M059J (cell line): ENCODE data around the gene FLACC1. TPM values are rescaled to one million over a fixed set of nuclear protein-coding genes. Genes with fewer than 3 reads are reported as not detected.
"Not testable (repeated sequence)": the region's sequence is repeated elsewhere in the genome, so short reads cannot be mapped to it uniquely, and the experiment has no call there.

Experiments used
- DNase-seq: peaks from one replicate; pipeline ENCODE4 v3.0.0-alpha.2; 2012; ENCODE audit warnings: low read depth
- total RNA-seq: library from RNA; depleted of rRNA; stranded (reverse); fragments of >200 nt; shearing (Covaris generic); gene quantifications from 2 replicates; pipeline ENCODE4 v1.2.3, GENCODE V29; 2014

Gene FLACC1
- total RNA-seq, 1 experiment from 2014 or later: 0.27 TPM

DNA sequence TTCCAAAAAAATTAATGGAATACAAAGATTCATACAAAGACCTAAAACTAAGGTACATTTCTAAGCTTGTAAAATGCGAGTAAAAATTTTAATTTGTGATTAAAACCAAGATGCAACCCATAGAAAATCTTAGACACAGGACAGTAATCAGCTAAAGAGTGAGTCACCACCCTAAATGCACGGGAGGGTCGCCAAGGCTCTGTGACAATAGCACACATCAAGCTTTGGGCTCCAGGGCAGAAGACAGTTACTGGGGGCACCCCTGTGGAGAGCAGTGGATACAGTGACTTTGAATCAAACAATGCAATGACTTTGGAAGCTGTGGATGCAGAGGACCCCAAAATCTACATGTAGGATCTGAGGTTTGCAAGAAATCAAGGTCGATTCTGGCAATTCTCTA is 7.5 kb downstream of the FLACC1 start:
- DNase-seq: peak; percentile 29

DNA sequence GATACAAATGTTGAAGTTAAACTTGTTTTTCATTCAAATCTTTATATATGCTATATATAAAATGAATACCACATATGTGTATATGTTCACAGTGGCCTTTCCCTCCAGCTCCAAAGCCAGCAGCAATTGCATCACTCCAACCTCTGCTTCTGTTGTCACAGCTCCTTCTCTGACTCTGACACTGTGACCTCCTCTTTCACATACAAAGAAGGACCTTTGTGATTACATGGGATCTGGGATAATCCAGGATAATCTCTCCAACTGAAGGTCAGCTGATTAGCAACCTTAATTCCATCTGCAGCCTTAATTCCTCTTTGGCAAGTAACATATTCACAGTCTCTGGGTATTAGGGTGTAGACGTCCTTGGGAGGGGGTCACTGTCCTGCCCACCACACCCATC is 8.4 kb downstream of the FLACC1 start:
- no peak for DNase-seq

DNA sequence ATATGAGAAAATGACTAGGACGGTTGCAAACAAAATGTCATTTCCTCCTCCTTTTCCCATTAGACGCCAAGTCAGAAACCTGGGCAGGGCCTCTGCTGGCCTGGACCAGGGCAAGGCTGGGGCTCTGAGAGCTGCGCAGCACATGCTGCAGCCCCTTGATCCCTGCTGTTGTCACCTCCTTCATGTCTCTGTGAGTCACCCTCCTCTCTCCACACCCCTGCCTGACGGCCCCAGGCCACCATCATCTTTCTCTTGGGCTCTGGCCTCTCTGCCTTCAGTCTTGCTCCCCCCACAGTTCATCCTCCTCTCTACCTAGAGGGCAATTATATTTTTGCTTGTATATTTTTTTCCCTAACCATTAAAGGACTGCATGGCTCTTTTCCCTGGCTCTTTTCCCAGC is 10.0 kb downstream of the FLACC1 start:
- DNase-seq: peak; percentile 18

DNA sequence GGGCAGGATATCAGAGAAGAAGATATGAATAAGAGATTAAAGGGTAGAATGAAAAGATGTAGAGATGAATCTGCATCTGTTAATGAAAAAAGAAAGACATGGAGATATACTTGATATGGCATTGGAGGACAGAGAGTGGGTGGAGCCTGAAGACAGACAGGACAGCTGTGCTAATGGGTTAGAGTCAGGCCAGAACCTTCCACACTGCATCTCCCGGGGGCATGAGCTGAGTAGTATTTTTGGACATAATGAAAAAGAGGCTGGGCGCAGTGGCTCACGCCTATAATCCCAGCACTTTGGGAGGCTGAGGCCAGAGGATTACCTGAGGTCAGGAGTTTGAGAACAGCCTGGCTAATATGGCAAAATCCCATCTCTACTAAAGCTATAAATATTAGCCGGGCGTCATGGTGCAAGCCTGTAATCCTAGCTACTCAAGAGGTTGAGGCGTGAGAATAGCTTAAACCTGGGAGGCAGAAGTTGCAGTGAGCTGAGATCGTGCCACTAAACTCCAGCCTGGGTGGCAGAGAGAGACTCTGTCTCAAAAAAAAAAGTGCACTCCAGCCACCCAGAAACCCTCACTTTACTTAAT is 11.4 kb downstream of the FLACC1 start:
- DNase-seq: no peak

DNA sequence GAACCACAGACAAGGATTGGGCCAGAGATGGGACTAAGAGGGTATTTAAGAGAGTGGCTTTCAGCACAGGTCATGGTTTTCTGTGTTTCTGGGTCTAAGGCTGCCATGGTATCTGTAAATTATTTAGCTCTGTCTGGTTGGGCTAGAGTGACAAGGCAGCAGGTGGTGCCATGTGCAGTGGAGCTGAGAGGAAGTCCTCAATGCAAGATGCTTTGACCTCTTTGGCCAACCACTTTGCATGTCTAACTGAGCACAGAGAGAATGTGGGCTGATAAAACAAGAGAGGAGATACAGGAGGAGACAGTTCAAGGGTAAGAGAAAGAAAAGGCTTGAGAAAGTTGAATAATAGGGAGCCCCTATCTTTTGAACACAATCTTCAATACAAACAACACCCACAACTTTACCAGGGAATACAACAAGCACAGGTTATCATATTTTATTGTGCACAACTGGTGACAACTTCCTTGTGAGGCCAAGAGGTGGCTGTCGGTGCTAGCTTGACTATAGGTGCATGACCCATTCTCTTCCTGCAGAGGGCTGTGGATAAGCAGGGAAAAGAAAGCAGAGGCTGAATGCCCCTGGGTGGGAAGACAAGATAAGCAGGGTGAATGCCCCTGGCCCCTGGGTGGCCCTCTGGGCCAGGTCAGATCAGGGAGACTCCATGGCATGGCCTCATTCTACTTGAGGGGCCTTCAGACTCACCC is 12.3 kb downstream of the FLACC1 start:
- DNase-seq: no peak

DNA sequence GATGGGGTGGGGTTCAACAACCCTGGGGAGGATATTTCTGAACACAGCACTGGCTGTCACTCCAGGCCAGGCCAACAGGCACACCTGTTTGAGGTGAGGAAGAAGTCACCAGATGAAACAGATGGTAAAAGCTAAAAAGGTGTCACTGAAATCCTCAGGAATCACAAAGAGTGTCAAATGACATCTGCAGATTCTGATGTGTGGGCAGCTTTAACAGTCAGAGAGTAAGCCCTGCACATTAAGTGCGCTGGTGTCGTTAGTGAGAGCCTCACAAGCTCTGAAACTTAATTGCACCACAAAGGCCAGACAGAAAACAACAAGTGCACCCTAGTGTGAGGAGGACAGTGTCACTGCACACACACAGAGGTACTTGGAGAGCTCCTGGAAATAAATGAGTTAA is 13.6 kb downstream of the FLACC1 start:
- no peak for DNase-seq

DNA sequence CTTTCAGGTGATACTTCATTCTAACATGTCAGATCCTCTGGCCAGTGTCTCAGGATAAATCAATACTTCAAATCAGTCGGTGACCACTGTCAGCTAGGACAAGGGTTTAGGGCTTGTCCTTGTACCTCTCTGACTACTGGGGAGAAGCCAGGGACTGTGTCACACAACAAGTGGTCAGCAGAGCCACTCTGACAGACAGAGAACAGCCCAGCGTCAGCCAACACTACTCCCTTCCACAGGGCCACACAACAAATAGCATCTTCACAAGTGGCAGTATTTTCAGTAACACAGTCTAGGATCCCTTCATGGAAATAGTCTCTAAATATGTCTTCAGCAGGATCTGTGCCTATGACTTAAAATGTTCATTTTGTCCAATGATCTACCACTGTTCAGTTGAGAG is 14.2 kb downstream of the FLACC1 start:
- DNase-seq: no peak

DNA sequence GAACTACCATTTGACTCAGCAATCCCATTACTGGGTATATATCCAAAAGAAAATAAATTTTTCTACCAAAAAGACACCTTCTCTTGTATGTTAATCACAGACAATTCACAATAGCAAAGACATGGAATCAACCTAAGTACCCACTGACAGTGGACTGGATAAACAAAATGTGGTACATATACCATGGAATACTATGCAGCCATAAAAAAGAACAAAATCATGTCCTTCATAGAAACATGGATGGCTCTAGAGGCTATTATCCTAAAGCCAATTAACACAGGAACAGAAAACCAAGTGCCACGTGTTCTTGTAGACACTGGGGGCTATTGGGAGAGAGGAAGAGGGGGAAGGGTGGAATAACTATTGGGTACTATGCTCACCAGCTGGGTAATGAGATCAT is 27.7 kb downstream of the FLACC1 start:
- DNase-seq: no peak

DNA sequence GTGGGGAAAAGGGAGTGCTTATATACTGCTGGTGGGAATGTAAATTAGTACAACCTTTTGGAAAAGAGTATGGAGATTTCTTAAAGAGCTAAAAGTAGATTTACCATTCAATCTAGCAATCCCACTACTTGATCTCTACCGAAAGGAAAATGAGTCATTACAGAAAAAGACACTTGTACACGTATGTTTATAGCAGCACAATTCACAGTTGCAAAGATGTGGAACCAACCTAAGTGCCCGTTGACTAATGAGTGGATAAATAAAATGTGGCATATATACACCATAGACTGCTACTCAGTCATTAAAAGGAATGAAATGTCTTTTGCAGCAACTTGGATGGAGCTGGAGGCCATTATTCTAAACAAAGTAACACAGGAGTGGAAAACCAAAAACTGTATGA is 29.5 kb downstream of the FLACC1 start:
- peak; percentile 60 for DNase-seq

DNA sequence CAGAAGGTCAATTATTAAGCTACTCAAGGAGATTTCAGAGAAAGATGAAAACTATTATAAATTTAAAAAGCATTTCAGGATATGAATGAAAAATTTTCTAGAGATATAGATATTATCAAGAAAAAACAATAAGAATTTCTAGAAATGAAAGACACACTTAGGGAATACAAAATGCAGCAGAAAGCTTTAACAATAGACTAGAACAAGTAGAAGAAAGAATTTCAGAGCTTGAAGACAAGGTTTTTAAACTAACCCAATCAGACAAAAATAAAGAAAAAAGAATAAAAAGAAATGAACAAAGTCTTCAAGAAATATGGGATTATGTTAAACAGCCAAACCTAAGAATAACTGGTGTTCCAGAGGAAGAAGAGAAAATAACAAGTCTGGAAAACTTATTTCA is 34.4 kb downstream of the FLACC1 start:
- no peak for DNase-seq

DNA sequence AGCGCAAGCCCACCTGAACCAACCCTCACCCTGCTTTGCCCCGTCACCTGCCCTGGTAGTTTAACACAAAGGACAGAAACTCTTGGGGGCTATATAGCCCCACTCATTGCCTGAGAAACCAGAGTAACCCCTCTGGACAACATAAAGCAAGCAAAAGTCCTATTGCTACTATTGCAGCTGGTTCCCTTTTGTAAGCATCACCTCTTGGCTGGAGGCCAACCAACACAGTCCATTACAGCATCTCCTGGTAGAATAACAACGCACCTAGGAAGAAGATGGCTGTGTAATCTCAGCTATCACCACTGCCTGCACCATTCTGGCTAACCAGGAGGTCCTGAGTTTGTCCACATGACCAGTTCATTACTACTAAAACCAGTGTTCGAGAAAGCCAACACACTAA is 36.4 kb downstream of the FLACC1 start:
- no peak for DNase-seq

DNA sequence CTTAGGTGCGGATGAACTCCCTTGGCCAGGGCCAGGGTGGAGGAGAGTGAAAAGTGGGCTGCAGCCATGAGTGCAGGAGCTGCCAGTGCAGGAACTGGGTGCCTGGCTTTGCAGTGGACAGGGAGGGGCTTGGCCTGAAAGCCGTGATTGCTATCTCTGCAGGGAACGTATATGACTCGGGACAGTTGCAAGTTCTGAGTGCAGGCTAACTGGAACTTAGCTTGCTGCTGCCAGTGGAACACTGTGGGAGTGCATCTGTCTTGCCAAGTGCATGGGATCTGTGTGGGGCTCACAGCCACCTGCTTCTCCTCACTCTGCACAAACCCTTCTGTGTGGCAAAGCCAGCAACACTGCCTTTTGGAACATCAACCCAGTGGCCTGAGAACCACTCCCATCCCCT is 36.9 kb downstream of the FLACC1 start:
- DNase-seq: no peak

DNA sequence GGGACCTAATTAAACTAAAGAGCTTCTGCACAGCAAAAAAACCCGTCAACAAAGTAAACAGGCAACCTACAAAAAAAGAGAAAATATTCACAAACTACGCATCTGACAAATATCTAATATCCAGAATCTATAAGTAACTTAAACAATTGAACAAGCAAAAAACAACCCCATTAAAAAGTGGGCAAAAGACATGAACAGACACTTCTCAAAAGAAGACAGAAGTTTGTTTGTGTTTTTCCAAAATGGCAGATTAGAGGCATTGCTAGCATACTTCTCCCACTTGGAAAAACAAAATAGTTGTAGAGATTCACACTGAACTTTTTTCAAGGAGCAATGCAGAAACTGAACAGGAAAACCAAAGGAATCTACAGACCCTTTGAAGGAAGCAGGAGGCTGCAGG is 37.6 kb downstream of the FLACC1 start:
- no peak for DNase-seq

DNA sequence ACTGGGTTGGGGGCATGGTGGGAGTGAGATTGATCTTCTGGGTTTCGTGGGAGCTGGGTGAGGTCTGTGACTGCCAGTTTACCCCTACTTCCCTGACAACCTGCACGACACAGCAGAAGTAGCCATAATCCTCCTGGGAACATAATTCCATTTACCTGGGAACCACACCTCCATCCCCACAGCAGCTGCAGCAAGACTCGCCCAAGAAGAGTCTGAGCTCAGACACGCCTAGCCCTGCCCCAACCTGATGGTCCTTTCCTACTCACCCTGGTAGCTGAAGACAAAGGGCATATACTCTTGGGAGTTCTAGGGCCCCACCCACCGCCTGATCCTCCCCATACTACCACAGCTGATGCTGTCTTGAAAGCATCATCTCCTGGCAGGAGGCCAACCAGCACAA is 43.8 kb downstream of the FLACC1 start:
- DNase-seq: no peak

DNA sequence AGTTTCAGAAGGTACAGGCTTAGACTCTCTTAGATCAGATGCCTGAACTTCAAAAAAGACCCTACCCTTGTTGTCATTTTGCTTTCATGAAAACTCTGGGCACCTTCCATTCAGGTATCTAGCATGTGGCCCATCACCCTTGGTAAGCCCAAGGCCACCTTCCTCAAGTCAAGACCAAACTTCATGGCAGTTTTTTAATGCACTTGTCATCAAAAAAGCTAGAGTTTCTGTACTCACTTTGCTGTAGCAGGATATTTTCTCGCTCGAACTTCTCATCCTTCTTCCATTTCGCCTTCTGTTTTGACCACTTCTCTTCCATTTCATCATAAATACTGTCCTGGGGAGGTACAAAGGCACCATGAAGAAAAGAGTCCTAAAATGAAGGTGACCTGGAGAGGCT is 48.2 kb downstream of the FLACC1 start:
- no peak for DNase-seq

DNA sequence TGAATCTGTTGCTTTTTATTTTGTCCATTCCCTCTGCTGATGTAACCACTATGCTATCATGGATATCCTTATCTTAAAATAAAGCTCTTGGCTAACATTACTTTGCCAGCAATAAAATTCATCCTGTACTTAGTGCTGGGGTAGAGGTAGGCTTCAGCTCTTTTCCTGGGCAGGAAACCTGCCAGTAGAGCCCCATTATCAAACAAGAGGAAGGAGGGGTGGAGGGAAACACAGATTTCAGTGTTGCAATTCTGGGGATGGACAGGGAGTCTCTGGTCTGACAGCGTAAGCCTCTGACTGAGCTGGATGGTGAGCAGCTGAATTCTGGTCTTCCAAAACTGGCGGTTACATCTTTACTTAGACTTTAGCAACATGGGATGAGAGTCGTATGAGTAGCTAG is 49.3 kb downstream of the FLACC1 start:
- DNase-seq: no peak

DNA sequence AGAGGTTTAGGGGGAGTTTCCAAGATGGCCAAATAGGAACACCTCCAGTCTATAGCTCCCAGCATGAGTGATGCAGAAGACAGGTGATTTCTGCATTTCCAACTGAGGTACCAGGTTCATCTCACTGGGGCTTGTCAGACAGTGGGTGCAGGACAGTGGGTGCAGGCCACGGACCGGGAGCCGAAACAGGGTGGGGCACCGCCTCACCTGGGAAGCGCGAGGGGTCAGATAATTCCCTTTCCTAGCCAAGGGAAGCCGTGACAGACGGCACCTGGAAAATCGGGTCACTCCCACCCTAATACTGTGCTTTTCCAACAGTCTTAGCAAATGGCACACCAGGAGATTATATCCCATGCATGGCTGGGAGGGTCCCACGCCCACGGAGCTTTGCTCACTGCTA is 57.2 kb downstream of the FLACC1 start:
- not testable (repeated sequence) for DNase-seq

DNA sequence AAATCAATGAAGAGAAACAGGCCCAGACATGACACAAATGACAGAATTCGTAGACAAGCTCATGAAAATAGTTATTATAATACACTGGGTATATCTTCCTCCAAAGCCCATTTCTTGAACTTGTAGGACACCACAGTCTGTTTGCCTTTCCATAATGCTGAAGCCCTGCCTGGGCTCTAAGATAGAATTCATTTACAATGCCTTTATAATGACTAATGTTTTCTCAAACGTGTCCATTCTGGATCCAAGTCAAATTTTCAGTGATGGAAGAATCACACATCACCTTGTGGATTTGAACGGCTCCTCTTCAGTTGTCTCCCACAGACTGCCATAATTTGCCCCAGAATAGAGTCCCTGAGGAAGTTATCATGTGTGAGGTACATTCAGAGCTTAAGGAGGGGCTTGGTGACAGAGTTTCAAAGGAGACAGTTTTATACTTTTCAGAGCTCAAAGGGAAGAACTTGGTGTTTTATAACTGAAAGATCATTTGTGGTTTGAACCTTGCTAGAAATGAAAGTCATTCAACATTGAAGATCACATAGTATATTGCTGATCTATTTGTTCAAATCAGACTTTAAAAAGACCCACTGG is 58.6 kb downstream of the FLACC1 start:
- DNase-seq: peak; percentile 35

DNA sequence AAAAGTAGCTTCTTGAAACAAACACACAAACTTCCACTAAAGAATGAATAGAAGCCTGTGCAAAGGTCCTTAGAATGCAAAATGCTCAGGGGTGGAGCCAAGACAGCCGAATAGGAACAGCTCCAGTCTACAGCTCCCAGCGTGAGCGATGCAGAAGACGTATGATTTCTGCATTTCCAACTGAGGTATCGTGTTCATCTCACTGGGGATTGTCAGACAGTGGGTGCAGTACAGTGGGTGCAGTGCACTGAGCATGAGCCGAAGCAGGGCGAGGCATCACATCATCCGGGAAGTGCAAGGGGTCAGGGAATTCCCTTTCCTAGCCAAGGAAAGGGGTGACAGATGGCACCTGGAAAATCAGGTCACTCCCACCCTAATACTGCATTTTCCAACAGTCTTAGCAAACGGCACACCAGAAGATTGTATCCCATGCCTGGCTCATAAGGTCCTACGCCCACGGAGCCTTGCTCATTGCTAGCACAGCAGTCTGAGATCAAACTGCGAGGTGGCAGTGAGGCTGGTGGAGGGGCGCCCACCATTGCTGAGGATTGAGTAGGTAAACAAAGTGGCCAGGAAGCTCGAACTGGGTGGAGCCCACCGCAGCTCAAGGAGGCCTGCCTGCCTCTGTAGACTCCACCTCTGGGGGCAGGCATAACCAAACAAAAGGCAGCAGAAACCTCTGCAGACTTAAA is 66.5 kb downstream of the FLACC1 start:
- DNase-seq: not testable (repeated sequence)

DNA sequence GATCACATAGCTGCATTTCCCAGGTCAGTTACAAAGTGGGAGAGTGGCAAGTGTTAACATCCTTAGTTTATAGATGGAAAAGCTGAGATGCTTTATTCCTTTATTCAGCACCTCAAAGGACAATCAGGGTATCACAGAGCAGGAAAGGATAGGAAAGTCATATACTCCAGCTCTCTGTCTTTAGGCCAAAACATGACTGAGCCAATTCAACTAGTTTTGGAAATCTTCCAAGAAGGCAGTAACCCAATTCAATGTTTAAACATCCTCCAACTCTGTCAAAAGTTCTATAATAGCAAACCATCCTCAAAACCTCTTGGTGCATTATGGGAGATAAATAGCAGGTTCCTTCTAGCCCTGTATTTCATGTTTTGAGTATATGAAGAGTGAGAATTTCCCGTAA is 71.6 kb downstream of the FLACC1 start:
- no peak for DNase-seq

DNA sequence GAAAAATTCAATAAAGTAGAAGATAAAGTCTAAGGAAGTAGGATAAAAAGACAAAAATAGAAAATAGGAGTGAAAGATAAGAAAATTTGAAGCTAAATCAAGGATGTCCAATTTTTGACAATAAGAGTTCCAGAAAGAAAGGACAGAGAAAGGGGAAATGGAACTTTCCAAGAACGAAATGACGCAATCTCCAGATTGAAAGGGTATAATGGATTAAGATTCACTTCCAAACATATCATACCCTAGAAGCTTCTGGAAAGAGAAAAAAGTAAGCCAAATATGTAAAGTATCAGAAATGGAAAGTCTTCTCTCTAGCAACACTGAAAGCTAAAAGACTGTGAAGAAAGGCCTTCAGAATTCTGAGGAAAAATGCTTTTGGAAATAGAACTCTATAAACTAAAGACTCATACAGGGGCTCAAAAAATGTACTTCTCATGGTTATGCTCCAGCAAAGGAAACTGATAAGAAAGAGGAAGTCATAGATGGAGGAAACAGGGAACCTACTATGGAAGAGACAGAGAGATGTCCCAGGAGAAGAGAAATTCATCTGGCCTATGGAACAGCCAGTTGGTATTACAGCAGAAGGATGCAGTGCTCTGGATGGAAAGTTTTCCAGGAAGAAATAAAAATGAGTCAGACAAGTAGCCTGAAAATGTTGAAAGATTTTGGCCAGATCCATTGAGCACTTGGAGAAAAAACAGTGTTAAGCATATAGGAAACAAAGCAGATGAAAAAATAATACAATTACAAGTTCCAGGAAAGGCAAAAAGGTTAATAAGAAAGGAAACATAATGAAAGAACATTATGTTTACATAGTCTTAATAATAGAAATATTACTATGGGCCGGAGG is 76.7 kb downstream of the FLACC1 start:
- no peak for DNase-seq

DNA sequence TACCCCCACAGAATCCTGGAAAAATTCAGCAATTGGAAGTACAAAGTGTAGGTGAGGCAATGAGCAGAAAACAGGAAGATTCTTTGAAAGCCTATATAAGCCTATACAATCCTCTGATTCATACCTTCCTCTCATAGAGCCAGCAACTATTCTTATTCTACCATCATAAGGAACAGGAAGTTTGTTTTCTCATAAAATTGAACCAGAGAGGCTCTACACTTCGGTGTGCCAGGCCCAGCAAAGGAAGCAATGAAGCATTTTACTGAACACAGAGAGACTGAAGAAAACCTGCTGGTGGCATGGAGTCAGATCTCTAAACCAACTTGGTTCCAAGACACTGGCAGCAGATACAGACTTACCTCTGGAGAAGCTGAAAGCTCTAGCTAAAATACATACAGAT is 78.1 kb downstream of the FLACC1 start:
- no peak for DNase-seq
